HG03521 (cell line): Measurements from ENCODE around the gene SUCLG2.
"Not testable (repeated sequence)": the region's sequence is repeated elsewhere in the genome, so short reads cannot be mapped to it uniquely, and the experiment has no call there.

ENCODE experiments used
- ATAC-seq: cut with Tn5 transposase; IDR thresholded peaks from one replicate; pipeline ENCODE4 v1.9.1; 2021; ENCODE audit warnings: mild to moderate bottlenecking, moderate library complexity; ENCODE audit not compliant: unreplicated experiment

SUCLG2 gene

GRCh38 chr3:67564008-67564407 is 90.4 kb downstream of the SUCLG2 start:
- ATAC-seq: no peak

GRCh38 chr3:67561667-67562394 is 92.6 kb downstream of the SUCLG2 start:
- no peak for ATAC-seq

DNA sequence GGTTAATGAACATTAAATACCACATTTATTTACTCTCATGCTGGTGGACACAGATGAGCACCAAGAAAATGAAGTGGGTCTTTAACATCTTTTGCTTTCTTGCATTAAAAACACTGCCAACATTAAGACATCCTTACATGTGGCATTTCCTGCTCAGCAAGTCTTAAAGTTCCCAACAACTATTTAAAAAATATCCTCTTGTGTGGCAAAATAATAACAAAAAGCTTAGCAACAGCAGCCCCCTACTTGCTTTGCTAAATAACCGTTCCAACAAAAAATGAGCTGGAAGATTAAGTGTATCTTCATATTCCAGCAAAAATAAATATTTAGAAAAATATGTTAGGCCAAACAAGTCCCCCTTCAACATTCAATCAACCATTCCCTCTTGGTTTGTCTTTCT is 93.1 kb downstream of the SUCLG2 start:
- ATAC-seq: no peak

DNA sequence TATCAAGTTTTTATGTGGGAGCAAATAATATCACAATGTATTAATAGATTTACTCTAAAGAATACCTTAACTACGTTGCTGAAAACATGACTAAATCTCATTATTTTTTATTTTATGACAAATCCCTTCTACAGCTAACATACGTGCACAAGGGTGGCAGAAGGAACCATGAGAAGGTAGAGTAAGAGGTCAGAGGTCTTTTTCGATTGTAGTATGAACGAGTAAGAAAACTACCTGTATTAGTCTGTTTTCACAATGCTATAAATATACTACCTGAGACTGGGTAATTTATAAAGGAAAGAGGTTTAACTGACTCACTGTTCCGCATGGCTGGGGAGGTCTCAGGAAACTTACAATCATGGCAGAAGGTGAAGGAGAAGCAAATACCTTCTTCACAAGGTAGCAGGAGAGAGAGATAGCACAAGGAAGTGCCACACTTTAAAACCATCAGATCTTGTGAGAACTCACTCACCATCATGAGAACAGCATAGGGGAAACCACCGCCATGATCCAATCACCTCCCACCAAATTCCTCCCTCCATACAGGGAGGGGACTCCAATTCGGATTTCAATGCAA is 95.3 kb downstream of the SUCLG2 start:
- ATAC-seq: no peak

- ATAC-seq: no peak
Observed at GRCh38 chr3:67558426-67558825, 96.0 kb downstream of the SUCLG2 start.

DNA sequence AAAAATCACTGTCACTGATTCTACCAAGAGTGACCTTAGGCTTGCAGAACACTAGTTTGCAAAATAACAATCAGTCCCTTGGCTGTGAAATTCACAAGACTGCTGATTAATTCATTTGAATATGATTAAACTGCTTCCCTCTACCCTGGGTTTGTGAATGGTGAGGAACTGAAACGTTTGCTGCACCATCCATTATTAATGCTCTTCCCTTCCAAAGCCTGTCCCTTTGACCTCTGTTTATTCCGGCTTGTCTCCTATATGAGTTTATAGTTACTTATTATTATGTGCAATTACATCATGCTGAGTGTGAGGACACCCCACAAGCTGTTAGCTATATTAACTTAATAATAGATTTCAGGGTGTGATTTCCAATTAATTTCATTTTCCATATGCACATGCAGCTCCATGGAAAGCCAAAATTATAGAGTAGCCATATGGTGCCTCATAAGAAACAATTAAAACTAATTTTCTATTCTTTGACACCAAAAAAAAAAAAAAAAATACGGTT is 96.5 kb downstream of the SUCLG2 start:
- no peak for ATAC-seq

DNA sequence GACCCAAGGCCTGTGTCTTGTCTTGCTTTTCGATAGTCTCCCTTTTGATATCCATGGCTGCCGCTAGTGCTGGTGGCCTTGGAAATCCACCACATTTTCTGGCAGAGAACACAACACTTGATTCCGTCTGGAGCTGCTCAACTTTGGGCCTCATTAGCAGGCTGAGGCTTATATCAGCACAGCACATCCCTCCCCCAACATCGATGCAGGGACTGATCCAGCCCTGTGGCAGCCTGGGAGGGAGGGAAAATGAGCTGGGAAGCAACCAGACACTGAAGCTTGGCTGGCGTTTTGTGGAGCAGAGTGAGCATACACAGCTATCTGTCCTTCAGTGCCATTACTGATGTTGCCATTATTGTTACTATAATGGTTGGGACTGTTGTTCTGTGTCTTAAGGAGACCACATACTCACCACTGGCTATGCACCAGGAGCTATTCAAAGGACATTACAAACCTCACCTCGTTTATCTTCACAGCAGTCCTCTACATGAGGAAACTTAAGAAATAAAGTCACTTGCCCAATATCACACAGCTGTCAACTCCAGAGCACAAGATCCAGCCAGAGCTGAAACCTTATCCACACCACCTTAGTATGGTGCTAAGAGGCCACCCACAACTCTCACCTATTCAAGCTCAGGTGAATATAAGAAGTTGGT is 102.9 kb downstream of the SUCLG2 start:
- ATAC-seq: no peak

DNA sequence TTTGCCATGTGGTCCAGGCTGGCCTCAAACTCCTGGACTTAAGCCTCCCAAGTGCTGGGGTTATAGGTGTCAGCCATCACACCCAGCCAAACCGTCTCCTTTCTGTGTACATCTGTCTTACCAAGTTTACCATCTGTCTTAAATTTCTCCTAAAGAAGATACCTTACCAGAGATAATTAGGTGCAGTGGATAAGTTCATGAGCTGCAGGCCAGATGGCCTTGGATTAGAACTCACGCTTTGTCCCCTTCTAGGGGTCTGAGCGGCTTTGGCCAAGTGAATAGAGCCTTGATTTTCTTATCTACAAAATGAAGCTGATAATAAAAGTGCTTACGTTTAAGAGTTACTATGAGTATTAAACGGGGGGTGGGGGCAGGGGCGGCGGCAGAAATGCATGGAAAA is 103.9 kb downstream of the SUCLG2 start:
- no peak for ATAC-seq

DNA sequence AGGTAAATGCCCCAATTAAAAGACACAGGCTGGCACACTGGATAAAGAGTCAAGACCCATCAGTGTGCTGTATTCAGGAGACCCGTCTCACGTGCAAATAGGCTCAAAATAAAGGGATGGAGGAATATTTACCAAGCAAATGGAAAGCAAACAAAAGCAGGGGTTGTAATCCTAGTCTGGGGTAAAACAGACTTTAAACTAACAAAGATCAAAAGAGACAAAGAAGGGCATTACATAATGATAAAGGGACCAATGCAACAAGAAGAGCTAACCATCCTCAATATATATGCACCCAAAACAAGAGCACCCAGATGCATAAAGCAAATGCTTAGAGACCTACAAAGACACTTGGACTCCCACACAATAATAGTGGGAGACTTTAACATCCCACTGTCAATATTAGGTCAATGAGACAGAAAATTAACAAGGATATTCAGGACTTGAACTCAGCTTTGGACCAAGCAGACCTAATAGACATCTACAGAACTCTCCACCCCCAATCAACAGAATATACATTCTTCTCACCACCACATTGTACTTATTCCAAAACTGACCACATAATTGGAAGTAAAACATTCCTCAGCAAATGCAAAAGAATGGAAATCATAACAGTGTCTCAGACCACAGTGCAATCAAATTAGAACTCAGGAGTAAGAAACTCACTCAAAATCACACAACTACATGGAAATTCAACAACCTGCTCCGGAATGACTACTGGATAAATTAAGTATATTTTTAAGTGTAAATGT is 111.7 kb downstream of the SUCLG2 start:
- not testable (repeated sequence) for ATAC-seq

DNA sequence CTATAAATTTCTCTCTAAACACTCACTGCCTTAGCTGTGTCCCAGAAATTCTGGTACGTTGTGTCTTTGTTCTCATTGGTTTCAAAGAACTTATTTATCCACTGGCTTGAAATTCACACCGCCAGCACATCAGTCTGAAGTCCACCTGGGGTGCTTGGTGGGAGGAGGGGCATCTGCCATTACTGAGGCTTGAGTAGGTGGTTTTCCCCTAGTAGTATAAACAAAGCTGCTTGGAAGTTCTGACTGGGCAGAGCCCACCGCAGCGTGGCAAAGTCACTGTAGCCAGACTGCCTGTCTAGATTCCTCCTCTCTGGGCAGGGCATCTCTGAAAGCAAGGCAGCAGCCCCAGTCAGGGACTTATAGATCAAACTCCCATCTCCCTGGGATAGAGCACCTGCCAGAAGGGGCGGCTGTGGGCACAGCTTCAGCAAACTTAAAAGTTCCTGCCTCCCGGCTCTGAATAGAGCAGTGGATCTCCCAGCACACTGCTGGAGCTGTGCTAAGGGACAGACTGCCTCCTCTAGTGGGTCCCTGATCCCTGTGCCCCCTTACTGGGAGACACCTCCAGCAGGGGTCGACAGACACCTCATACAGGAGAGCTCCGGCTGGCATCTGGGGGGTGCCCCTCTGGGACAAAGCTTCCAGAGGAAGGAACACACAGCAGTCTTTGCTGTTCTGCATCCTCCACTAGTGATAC is 114.1 kb downstream of the SUCLG2 start:
- no peak for ATAC-seq

DNA sequence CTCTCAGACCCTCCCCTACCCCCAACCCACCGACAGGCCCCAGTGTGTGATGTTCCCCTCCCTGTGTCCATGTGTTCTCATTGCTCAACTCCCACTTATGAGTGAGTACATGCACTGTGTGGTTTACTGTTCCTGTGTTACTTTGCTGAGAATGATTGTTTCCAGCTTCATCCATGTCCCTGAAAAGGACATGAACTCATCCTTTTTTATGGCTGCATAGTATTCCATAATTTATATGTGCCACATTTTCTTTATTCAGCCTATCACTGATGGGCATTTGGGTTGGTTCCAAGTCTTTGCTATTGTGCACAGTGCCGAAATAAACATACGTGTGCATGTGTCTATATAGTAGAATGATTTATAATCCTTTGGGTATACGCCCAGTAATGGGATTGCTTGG is 117.2 kb downstream of the SUCLG2 start:
- ATAC-seq: not testable (repeated sequence)

GRCh38 chr3:67535006-67535405 is 119.4 kb downstream of the SUCLG2 start:
- no peak for ATAC-seq

DNA sequence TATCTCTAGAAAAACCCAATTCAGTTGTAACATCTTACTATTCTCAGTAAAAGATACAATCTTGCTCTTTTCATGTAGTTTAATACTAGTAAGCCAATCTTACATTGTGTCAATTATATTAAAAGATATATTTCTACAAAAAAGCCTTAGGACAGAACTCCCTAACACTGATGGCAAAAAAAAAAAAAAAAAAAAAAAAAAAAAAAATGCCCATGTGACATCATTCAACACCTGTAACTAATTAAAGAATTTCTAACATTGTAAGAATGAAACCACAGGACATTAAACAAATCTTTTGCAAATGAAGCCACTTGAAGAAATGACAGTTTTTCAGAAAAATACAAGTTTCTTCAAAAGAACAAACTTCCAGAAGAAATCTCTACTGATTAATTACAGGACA is 119.8 kb downstream of the SUCLG2 start:
- ATAC-seq: no peak

GRCh38 chr3:67531181-67532101 is 123.0 kb downstream of the SUCLG2 start:
- ATAC-seq: no peak

- no peak for ATAC-seq
Observed at GRCh38 chr3:67529915-67530314, 124.5 kb downstream of the SUCLG2 start.

DNA sequence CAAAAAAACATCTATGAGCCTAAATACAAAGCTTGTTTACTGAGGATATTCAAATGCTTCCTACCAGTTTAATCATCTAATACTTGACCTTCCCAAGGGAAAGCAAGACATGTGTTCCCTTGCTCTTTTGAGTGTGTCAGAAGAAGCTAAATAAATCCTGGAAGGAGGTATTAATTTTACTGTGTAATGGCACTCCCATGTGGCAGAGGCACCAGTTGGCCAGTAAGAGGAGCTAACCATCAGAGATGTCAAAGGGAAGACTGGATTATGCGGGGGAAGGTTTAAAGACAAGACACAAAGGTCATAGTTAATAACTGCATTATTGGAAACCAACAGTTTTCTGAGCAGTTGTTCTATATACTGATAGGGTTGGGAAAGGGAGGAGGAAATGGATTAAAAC is 125.1 kb downstream of the SUCLG2 start:
- no peak for ATAC-seq

DNA sequence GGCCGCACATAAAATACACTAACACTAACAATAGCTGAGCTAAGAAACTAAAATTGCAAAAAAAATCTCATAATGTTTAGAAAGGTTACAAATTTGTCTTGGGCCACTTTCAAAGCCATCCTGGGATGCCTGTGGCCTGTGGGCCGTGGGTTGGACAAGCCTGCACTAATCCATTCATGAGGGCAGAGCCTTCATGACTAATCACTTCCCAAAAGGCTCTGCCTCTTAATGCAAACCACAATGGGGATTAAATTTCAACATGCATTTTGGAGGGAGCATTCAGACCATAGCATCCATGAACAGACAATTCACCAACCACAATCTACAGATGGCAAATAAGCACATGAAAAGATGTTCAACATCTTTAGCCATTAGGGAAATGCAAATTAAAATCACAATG is 128.2 kb downstream of the SUCLG2 start:
- ATAC-seq: no peak

- no peak for ATAC-seq
Observed at GRCh38 chr3:67524046-67524445, 130.4 kb downstream of the SUCLG2 start.

DNA sequence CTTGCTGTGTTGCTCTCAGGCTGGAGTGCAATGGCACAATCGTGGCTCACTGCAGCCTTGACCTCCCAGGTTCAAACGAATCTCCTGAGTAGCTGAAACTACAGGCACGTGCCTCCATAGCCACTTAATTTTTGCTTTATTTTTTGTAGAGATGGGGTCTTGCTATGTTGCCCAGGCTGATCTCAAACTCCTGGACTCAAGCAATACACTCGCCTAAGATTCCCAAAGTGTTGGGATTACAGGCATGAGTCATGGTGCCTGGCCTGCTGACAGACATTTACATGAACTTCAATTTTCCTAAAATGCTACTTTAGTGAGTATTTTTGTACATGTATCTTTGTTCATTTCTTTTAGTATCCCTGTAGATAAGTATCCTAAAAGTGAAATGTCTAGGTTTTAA is 132.3 kb downstream of the SUCLG2 start:
- no peak for ATAC-seq
